GM21786 (cell line): ENCODE results near the gene EFEMP1.

Experiments used
- ATAC-seq: cut with Tn5 transposase; IDR thresholded peaks from one replicate; pipeline ENCODE4 v1.9.1; 2021; ENCODE audit not compliant: unreplicated experiment

EFEMP1 gene

DNA sequence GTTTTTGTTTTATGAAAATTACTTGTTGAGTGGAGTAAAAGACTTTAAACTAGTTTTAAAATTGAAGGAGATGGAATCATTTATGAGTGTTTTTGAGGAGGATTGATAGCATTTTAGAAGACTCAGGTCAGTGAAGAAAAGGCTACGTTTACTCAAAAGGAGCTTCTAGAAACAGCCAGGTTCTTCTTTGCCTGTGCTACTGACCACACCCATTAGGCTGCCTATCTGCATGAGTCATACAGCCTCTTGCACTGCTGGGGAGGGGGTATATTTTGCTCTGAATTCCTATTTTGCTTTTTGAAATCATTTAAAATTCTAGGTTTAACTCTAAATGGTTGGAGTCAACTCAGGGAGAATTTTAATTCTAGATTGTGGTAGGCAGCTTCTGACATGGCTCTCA is 22.3 kb downstream of the EFEMP1 start:
- no peak for ATAC-seq

DNA sequence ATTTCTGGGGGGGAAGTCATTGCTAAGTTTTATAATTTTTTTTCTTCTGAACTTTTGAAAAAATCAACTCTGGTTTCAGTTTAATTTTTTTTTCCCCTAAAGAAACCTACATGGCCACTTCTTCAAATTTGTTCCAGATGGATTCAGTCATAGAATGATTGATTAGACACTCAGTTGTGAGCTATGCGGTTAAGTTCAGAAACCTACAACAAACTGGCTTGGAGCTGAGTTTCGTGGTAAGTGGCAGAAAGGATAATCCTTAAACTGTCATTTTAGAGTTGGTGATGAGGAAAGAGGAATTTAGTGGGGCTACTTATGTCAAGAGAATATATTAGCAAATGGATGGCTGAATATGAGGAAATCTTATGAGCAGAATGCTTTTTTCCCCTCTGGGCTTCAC is 23.7 kb downstream of the EFEMP1 start:
- ATAC-seq = no peak

DNA sequence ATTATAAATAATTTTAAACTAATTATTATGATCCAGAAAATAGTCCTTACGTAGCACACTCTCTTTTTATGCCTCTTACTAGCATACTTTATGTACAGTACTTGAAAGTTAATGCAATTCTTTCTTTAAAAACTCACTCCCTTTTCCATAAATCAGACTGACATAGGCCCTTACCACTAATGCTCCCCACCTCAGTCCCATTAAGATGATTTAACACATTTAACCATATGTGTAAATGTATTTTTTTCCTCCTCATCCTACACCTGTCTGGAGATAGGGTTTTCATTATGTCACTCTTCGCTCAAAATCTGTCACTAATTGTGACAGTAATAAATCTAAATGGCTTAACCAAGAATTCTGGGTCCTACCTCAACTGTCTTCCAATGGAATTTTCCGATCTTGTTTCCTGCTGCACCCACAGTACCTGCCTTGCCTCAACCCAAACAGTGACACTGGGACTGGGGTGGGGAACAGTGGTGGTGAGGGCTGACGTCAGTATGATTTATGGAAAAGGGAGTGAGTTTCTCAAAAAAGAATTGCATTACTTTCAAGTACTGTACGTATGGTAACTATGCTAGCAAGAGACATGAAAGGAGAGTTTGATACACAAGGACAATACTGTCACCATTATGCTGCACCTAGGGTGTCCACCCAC is 25.1 kb downstream of the EFEMP1 start:
- no peak for ATAC-seq

DNA sequence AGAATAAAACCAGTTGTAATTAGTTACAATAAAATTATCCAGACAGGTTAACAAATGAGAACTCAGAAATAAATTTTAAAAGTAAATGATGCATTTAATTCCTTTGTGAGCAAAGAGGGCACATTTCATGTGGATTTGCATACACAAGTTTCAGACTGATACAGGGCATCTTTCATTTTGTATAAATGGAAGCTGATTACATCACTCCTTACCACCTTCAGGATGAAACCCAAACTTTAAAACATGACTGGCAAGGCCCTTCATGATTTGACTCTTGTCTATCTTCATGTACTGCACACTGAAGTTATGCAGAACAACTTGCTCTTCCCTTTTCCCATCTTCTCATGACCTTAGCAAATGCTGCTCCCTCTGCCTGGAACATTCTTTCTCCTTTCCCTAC is 26.9 kb downstream of the EFEMP1 start:
- no peak for ATAC-seq

DNA sequence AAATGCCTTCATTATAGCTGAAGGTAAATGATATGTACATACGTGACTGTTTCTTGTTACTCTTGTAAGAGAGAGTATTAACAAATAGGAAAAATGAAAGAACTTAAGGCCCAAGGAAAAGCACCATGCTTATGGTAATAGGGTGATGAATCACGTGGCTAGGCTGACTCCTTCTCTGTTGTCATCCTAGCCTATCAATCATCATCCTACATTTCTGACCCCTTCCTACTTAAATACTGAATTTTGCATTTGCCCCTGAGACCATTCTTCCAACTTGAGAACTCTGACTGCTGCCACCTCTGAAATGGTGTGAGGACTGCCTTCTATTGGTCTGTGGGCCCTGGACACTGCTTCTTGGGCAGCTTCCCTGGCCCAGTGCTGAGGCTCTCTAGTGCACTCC is 28.9 kb downstream of the EFEMP1 start:
- no peak for ATAC-seq

DNA sequence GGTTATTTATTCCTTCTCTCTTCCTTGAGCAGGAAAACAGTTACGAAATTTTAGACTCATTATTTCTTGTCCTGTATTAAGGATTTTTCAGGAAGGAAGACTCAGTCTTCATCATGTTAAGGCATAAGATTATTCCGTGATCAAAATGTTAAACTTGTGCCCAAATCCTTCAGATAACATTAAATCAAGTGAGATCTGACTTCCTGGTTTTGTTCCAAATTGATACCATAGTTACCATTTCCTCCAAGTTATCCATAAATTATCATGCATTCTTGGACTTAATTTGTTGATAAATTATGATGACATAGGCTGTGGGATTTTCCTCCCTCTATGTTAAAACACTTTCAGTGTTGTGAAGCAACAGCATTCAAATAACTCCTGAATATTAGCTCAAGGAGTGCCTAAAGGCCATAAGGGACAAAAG is 31.9 kb downstream of the EFEMP1 start:
- ATAC-seq = no peak

DNA sequence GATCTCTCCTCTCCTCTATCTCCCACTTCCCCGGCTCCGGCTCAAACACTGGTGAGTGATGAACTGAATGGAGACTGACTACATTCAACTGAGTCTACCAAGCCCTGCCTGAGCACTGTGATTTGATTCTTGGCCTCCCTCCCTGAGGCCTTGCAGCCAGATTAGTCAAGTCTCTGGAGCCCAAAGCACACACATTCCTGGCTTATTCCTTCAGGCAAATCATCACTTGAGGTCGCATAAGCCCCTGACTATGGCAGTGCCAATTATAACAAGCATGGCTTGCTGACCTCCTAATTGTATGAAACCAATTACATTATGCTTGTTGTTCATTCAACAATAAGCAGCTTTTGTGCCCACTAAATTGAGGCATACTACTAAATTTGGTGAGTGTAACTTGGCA is 34.6 kb downstream of the EFEMP1 start:
- ATAC-seq = no peak

DNA sequence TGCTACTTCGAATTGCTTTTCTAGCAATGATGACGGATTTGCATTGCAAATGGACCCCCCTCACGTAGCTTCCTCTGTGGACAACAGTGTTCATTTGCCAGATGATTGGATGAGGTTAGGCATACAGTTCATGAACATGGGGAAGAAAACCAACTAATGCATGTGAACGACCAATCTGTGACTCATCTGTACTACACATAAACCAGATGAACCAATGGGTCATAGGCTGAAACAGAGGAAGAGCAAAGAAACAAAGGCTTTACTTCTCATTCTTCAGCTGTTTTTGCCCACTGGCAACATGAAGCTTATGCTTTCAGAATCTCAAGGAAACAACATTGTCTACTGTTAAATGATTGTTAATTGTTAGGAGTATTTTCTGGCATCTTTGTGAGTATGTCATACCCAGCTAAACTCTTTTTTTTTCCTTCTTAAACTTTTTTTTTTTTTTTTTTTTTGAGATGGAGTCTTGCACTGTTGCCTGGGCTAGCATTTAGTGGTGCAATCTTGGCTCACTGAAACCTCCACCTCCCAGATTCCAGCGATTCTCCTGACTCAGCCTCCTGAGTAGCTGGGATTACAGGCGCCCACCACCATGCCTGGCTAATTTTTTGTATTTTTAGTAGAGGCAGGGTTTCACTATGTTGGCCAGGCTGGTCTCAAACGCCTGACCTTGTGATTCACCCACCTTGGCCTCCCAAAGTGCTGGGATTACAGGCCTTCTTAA is 35.5 kb downstream of the EFEMP1 start:
- no peak for ATAC-seq

DNA sequence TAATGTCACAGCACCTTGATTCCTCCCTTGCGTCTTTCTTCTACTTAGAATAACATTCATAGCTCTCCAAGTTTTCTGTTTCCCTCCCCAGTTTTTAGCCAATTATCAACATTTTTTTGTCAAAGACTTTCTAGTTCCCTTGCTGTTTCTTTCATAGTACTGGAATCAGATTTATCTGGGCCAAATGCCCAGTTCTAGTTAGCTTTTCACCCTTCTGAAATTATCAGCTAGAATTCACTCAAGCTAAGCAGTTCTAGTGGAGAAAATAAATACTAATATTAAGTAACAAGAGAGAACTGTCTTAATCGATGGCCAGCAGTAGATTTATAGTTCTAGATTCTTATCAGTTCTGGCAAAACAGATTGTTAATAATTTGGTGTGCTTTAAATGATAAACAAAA is 36.2 kb downstream of the EFEMP1 start:
- no peak for ATAC-seq

DNA sequence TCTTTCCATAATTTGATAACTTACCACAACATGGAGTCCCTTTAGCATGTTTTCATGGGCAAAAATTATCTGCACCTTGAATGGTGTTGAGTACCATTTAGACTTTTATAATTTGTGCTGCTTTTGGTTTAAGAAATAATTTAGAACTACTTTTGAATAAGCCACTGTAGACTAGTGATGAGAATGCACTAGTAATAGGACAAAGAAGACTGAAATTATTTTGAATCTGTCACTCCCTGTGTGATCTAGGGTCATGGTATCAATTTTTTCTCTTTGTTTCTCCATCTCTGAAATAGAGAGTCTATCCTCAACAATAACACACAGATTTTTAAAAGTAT is 37.7 kb downstream of the EFEMP1 start:
- no peak for ATAC-seq

DNA sequence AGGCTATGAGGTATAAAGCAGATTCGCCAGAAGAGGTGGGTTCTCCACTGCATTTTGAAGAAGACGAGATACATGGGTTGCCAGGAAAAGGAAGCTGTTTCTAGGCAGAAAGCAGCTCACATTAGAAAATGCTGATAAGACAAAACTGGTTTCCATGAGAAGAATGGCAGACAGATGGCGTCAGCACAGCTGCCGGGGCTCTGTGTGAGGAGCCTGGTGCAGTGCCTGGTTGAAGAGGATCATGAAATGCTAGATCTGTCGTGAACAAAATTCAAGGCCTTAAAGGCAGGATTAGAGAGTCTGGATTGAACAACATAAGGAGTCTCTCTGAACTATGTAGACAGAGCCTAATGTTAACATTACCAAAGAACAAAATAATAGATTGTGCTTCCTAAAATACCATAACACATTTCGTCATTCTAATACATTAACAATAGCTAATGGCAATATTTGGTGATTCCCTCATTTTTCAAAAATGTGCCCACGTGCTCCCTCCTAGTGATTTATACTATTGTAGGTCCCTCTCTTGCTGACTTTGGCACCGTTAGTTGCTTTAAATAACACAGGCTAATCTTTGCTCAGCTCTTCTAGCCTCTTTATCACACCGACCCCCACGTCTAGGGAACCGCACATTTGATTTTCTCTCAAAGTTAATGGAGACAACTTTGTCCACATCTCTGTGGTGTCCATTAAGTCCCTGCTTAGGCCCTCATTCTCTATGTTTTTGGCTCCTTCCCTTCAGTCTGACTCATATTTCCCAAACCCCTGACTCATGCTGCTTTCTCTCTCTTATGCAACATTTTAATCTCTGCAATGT is 38.2 kb downstream of the EFEMP1 start:
- ATAC-seq = no peak

DNA sequence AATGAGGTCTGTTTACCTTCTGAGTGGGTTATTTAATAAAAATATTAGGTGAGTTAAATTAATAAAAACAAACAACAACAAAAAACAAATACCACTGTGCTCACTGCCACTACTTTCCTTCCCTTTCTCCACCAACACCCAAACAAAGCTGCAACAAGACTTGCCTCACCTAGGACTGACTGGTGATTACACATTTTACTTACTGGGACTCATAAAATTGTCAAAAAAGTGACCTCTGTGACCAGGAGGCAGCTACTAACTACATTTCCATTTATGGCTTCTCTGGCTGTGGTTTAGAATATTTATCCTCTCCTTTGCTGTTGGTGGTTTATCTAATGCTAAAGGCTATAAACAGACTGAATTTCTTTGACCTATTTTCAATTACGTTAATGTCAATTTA is 39.8 kb downstream of the EFEMP1 start:
- ATAC-seq = no peak

DNA sequence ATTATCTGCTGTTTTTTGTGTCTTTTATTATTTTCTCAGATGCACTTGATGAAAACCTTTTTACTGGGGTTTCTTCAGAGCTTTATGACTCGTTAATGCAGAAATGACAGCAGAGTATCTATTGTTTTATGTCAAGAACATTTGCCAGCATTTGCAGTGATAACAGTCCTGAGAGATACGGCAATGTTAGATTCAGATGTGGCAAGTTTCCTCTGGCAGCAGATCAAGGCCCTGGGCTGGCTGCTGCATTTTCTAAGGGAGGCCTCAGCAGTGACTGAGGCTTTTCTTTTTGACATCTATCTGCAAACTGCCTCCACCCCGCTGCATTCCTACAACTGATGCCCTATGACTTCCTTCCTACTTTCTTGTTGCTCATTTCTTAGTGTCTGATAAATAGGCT is 40.2 kb downstream of the EFEMP1 start:
- no peak for ATAC-seq

DNA sequence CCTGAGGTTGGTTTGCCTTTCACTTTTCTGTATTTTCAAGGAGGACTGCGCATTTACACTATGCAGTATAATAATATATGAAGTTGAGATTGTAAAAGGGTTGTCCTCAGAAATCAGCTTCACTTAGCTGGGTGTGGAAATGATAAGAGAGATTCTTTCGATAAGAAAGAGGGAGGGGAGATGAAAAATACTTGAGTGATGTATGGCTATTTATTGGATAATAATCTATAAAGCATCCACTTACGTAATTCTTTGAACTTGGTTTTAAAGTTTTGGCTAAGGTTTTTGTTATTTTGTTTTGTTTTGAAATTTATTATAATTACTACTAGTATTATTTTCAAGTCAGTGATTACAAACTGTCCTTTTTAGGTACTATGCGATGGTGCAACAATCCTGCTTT is 40.6 kb downstream of the EFEMP1 start:
- ATAC-seq = no peak

DNA sequence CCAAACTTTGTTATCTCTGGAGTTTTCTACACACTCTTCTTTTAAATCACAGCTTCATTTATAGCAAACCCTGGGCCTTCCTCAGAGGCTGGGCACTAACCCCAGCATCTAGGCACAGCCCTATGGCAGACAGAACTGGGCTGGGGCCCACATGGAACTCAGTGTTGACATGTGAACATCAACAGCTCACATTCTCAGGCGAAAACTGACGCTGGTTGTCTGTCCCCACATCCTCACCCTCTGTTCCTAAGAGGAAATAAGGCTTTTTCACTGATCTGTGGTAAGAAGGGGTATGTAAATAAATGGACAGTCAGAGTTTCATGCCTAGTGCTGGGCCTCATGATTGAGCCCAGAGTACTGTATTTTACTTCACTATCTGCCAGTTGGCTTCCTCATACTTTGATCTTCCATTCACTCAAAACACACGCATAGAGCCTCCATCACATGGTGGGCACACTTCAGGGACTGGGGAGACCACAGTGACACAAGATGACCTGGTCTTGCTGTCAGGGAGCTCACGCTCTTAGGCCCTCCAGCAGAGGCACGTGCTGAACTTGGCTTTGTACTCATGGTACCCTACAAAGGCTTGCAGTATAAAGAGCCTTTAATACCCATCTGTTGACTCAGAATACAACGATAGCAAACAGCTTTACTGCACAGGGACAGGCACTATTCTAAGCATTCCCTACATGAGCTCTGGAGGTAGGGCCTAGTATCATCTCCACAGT is 43.0 kb downstream of the EFEMP1 start:
- no peak for ATAC-seq

DNA sequence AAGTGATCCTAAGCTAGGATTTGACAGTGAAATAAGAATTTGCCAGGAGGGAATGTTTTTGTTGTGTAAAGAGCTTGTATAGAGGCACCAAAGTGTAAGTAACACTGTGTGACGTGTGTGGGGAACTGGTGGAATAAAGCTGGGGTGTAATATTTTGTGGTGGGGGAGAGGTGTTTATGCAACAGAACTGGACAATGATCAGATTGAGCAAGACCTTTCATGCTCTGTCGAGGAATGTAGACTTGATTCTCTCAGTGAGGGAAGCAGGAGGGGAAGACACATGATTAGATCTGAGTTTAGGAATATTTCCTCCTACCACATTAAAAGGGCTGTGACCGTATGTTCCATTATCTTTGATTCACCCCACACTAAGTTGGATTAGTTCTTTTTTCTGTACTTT is 43.6 kb downstream of the EFEMP1 start:
- ATAC-seq = no peak

DNA sequence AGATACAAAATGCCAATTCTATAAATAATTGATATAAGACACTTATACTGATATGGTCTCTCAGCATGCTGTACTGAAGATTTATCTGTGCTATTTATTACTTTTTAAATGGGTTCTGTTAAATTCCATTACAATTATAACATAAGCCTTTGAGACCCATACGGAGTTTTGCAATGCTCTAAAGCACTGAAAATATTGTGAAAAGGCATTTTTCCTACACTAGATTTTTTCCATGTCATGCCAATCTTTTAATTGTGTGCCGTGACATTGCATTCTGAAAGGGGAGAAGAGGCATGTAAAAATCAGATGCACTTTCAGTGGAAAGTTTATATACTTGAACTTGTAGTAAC is 46.5 kb downstream of the EFEMP1 start:
- ATAC-seq = no peak

DNA sequence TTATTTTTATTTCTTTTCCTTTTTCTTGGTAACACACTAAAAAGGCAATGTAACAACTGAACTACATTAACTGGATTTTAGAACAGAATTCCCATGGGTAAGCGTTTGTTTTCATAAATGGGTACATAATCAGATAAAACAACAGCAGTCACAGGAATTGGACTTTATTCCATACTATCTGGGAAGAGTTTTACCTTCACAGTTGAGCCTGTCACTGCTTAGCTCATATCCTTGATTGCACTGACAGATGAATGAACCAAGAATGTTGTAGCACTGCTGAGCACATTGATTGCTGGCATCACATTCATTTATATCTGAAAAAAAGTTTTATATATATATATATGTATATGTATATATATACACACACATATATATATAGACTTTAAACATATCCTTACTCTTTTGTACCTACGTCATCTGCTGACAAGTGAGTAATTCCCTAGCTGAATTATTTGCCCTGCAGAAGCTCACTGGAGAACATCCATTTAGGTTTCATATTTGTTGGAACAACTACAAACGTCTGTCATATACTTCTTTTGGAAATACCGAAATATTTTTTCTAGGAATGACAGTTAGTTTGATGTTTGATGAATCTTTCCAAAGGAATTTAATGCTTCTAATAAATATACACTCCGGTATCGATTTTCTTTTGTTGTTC is 47.0 kb downstream of the EFEMP1 start:
- no peak for ATAC-seq

DNA sequence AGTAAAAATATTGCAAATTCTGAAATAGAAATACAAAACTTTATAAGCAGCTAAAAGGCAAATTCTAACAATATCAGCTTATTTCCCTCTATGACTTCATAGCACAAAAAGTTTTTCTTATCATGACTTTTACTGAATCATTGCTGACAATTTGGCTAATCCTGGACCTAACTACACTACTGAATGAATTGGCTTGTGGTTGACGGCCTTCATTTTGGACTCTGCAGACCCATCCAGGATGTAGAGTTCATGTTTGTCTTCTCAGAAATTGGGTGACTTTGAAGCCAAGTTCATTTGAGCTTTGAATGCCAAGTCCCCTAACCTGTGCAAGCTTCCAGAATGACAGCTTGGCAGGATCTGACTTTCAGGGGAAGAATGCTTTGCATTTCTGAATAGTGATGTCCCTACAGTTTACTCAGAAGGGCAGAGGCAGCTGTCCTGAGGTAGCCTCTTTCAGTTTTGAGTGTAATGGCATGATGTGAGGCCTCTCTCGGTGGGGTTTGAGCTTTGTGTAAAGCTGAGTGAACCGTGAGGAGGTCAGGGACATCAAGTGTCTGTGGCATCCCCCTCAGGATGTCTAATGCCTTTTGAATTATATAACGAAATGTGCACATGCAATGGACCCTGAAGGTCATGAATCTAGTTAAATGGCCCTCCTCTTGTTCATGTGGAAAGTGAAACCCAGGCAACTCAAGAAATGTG is 48.0 kb downstream of the EFEMP1 start:
- peak; percentile 50 for ATAC-seq

DNA sequence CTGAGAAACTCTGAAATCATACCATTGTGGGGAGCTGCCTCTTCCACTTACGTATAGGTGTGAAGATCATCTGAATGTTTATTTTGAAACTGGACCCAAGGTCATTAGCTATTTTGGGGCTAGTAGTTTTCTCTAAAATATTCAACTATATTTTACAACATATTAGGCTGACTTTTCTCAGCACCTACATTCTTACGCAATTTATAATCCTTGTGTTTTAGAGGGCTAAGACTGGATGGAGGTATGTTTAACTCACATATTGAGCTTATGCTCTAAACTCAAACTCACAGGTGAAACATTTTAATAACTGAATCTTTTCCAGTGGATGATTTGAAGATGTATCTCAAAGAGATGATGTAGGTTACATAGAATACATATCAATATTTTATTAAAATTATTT is 49.2 kb downstream of the EFEMP1 start:
- no peak for ATAC-seq

DNA sequence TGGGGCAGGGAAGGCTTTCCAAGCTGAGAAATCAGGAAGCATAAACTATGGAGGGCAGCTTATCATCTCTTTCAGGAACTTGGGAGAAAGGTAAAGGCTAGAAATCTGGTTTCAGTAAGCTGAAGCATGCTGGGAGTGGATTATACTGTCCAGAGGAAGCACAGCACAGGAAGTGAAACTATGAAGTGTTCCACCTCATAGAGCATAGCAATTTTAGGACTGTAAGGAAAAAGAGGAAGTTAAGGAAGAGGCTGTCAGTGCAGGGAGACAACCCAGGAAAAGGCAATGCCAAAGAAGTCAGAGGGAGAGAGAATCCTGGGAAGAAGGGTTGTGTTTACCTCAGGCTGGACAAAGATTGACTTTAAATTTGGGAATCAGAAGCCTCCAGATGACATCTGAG is 51.9 kb downstream of the EFEMP1 start:
- ATAC-seq = no peak
